ENCODE measurements around the gene TNPO3. TPM values are rescaled to one million over a fixed set of nuclear protein-coding genes. Genes with fewer than 3 reads are reported as not detected.

Gene TNPO3
- total and polyA plus RNA-seq, 10 of the 15 experiments (the other 5 are each of a cell fraction or from before 2014, with no cell fraction given) = 17.6 to 91.8 (median 65.9) TPM

DNA sequence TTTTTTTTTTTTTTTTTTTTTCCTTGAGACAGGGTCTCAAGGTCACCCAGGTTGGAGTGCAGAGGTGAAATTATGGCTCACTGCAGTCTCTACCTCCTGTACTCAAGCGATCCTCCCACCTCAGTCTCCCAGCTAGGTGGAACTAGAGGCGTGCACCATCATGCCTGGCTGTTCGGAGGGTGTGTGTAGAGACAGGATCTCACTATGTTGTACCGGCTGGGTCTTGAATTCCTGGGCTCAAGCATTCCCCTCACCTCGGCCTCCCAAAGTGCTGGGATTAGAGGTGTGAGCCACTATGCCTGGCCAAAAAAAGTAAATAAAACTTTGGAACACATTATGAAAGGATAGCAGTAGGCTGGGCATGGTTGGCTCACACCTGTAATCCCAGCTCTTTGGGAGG is 39.6 kb upstream of the TNPO3 start:
- H2AFZ ChIP-seq (ENCODE audit: control insufficient read depth, low read depth, low read length) = no peak overlapping the region
- H3K79me2 ChIP-seq (ENCODE audit: control insufficient read depth, insufficient read depth, low read length) = no peaks in the 10 kb centered on the region
- no peak overlapping the region for H3K4me2 ChIP-seq (ENCODE audit: control insufficient read depth, insufficient read depth)
- H3K27ac ChIP-seq (ENCODE audit: control insufficient read depth, insufficient read depth) = peak overlapping the region; percentile 73
- no peaks in the 10 kb centered on the region for H4K20me1 ChIP-seq (ENCODE audit: control insufficient read depth, insufficient read depth)
- ATAC-seq = no peak
- H3K4me1 ChIP-seq (ENCODE audit: control insufficient read depth, insufficient read depth, low read length) = peaks cover 36% of the 10 kb centered on the region
- no peak for DNase-seq (ENCODE audit: low read depth, low spot score)
- 94% methylated on average over 5 of the region's 5 CpGs for WGBS (ENCODE audit: insufficient coverage, insufficient replicate concordance, low lambda C conversion rate, missing lambda C conversion rate)
- ChIA-PET POLR2A (no interaction called here), CTCF (interaction anchor here (0.6 to 2.3 kb wide), 6 partner anchors 9 to 116 kb away, joined by 3 to 14 read pairs (median 6); no protein-coding TSS in a partner anchor), SMC1A (ENCODE audit: uncharacterized antibody, unreplicated experiment) (interaction anchor here (0.6 to 2.4 kb wide), 11 partner anchors 8 to 227 kb away, joined by 3 to 8 read pairs (median 5); partner anchors contain the start of genes TNPO3 and TSPAN33), RAD21 (ENCODE audit: unreplicated experiment) (interaction anchor here (1.0 to 2.5 kb wide), 9 partner anchors 9 to 232 kb away, joined by 3 to 10 read pairs (median 4); partner anchors contain the start of gene ATP6V1F)
- H3K9ac ChIP-seq (ENCODE audit: control insufficient read depth, insufficient read depth, low read length) = no peak overlapping the region
- in situ Hi-C loops (cut with MboI) = loop anchor here (5.0 kb wide), 1 partner anchor 187 kb away; no protein-coding TSS in a partner anchor
- no peak overlapping the region for H3K4me3 ChIP-seq
- no TSS peak for BruUV-seq (replicated peaks)
- H3K27me3 ChIP-seq (replicated peaks in 1 of 2; ENCODE audit: control insufficient read depth in 2 of 2, insufficient read depth in 2 of 2, low read length in 1 of 2) = no peaks in the 10 kb centered on the region
- no peaks in the 10 kb centered on the region; the same call in 1 of the 3 replicates for H3K9me3 ChIP-seq (replicated peaks; ENCODE audit: control insufficient read depth, insufficient read depth, low read length)
- H3K36me3 ChIP-seq (ENCODE audit: control insufficient read depth in 2 of 2, insufficient read depth in 2 of 2, low read length in 1 of 2) = no peaks in the 10 kb centered on the region
- intact Hi-C loops (cut with micrococcal nuclease; ENCODE audit: unreplicated experiment) = loop anchor here (2.0 to 5.0 kb wide), 5 partner anchors 42 to 302 kb away; partner anchors contain the start of gene CCDC136
- FAIRE-seq = no peak
- no peak for TF ChIP-seq ZNF24 (IDR thresholded peaks at IDR 0.05)
- no peak for TF ChIP-seq IRF3 (IDR thresholded peaks at IDR 0.05)
- TF ChIP-seq CHD2 (IDR thresholded peaks at IDR 0.05; ENCODE audit: borderline replicate concordance, low read depth, low read length) = no peak
- no peak for TF ChIP-seq MEF2B (IDR thresholded peaks at IDR 0.05; ENCODE audit: partially characterized antibody, poor library complexity, severe bottlenecking)
- TF ChIP-seq ZBTB4 (CRISPR knock-in tag; IDR thresholded peaks at IDR 0.05) = no peak
- no peak for TF ChIP-seq TBL1XR1 (IDR thresholded peaks at IDR 0.05; ENCODE audit: low read depth, low read length)
- no peak for TF ChIP-seq CREB1 (IDR thresholded peaks at IDR 0.05; ENCODE audit: low read depth)
- no peak for TF ChIP-seq YY1 (IDR thresholded peaks at IDR 0.05; ENCODE audit: low read depth, low read length)
- no peak for TF ChIP-seq EGR1 (IDR thresholded peaks at IDR 0.05; ENCODE audit: borderline replicate concordance in 1 of 2, low read depth in 2 of 2, low read length in 2 of 2)
- TF ChIP-seq, protein P1, sequence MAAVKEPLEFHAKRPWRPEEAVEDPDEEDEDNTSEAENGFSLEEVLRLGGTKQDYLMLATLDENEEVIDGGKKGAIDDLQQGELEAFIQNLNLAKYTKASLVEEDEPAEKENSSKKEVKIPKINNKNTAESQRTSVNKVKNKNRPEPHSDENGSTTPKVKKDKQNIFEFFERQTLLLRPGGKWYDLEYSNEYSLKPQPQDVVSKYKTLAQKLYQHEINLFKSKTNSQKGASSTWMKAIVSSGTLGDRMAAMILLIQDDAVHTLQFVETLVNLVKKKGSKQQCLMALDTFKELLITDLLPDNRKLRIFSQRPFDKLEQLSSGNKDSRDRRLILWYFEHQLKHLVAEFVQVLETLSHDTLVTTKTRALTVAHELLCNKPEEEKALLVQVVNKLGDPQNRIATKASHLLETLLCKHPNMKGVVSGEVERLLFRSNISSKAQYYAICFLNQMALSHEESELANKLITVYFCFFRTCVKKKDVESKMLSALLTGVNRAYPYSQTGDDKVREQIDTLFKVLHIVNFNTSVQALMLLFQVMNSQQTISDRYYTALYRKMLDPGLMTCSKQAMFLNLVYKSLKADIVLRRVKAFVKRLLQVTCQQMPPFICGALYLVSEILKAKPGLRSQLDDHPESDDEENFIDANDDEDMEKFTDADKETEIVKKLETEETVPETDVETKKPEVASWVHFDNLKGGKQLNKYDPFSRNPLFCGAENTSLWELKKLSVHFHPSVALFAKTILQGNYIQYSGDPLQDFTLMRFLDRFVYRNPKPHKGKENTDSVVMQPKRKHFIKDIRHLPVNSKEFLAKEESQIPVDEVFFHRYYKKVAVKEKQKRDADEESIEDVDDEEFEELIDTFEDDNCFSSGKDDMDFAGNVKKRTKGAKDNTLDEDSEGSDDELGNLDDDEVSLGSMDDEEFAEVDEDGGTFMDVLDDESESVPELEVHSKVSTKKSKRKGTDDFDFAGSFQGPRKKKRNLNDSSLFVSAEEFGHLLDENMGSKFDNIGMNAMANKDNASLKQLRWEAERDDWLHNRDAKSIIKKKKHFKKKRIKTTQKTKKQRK (IDR thresholded peaks at IDR 0.05; ENCODE audit: low read depth, low read length) = no peak
- TF ChIP-seq RUNX3 (IDR thresholded peaks at IDR 0.05; ENCODE audit: low read length) = no peak
- TF ChIP-seq HDGF (IDR thresholded peaks at IDR 0.05) = no peak
- no peak for TF ChIP-seq MLLT1 (IDR thresholded peaks at IDR 0.05)
